NK-92 treated with Interleukin-12 subunit alpha and Interleukin-12 subunit beta, amount 100 ng/mL, for 24 hours (cell line): ENCODE results near the gene UCKL1.
A peak's percentile ranks its signal among the peaks of the same experiment; 100 is the strongest.

Source experiments
- DNase-seq: peaks from one replicate; lab custom pipeline; 2025; lab: John Stamatoyannopoulos, UW

Gene UCKL1

DNA sequence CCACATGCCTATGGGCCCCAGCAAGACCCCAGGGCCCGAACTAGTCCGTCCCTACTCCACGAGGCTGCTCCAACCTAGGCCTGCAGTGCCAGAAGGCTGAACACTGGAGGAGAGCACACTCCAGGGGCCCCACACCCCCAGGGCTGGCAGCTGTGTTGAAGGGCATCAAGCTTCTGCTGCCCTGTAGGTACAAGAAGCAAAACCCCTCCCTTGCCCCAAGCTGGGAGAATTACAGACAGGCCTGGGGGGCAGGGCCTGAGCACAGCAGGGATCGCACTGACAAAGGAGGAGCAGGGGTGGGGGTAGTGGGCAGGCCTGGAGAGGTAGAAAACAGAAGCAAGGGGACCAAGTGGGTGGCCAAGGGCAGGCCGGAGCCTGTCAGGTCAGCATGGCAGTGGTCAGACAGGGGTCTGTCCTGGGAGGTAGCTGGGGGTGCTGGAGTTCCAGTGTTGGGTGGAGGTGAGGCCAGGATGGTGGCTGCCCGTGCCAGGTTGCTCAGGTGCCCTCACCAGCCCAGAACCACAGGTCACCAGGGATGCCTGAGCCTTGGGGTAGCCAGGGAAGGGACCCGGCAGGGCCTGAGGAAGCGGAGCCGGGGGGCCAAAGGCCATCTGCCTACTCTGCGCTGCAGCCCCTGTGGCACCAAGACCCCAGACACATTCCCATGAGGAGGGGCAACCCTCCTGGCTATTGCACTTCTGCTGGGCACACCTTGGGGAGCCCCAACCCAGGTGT is 2.9 kb upstream of the UCKL1 start:
- no peak for DNase-seq

DNA sequence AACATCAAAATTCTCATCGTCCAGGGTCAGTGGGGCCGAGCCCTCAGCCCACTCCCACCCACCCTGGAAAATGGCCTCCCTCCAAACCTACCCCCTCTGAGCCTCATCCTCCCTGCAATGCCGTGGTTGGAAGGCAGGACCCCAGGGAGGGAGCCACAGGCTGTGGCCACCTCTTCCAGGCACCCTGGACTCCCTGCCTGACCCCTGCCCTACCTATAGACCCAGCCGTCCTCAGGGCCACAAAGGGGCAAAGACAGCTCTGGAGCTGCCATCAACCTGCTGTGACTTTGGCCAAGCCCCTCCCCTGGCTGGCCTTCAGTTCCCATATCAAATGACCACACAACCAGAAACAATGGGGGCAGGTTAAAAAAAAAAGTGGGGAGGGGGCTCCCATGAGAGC is 2.3 kb upstream of the UCKL1 start:
- no peak for DNase-seq

DNA sequence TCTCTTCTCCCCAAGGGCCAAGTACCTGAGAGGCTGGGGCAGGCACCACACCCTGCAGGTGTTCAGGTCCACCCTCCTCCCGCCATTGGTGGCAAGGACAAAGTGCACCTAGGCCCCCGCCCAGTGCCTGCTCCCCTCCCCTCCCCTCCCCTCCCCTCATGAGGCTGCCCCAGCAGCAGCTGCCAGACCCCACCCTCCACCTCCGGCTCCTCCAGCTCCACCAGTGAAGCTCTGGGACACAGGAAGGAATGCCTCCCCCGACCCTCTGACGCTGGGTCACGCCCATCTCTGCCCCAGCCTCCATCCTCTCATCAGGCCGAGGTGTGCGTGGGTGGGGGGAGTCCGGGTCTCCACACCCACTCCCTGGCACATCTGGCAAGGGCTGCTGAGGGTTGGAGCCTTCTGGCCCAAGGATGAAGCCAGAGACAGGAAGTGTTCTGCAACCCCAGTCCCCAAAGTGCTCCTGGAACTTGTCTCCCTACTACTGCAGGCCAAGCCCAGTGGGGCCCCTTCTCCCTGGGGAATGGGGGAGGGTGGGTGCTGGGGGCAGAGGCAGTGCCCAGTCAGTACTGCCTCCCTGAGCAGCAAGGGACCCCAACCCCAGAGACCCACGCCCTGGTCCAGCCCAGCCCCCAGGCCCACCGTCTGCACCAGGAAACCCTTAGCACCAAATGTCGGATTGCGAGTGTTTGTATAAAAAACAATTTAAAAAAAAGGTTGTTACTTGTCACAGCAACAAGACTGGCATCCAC is 1.6 kb upstream of the UCKL1 start:
- no peak for DNase-seq

DNA sequence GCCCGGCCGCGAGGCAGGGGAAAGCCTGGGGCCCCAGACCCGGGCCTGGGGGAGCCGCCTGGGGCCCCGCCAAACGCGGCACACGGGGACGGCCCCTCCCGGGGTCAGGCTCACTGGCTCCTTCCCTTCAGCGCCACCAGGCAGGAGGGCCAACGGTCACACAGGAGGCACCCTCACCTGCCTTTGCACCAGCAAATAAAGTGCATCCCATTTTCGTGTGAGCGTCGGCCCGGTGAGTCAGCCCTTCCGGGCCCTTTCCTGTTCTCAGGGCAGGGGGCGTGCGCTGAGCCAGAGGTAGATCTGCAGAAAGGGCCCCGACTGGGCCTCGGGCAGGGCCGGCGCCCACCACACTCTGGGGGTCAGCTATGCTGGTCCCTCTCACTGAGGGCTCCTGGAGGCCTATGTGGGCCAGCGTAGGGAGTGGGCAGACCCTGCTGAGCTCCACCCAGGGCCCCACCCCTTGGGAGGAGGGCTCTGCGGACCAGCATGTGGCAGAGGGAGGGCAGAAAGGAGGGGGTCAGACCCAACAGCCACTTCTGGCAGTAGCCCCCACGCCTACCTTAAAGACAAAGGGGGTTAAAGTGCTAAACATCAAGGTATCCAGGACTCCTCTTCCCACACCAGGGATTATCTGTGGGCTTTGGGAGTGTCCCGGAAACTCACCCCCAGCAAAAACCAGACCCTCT is 931 bp upstream of the UCKL1 start:
- DNase-seq, result peak; percentile 45

DNA sequence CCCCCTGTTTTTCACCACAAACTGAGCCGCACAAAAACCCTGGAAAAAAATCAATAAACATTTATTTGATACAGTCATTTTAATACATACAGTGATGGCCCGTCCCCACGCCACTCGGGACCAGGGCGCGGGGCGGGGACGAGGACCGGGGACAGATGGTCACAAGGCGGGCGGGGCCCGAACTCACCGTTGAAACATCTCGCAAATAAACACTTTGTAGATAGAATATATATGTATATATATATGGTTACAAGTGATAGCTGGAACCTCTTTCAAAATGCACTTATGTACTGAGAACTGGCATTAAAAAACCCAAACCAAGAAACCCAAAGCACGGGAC is 418 bp upstream of the UCKL1 start:
- DNase-seq, result no peak

DNA sequence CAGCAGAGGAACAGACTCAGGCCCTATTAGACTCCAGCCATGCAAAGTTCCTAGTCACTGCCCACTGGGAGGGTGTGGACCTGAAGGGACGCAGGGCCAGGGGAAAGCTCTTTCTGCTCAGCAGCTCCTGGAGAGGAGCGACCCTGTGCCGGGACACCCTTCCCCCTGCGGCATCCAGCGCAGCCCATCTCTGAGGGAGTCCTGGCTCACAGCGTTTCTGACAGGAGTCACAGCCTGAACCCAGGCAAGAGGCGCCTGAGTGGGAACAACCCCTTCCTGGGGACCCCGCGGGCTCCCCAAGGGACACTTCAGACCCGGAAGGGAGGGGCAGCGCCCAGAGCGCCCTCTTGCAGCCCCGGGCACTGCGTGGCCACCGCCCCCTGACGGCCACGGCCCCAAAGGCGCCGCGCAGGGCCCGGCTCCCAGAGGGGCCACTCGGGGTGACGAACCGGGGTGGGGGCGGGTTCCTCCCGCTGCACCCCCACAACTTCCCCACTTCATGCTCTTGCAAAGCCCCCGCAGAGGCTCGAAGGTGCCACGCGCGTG is 862 bp downstream of the UCKL1 start:
- no peak for DNase-seq

DNA sequence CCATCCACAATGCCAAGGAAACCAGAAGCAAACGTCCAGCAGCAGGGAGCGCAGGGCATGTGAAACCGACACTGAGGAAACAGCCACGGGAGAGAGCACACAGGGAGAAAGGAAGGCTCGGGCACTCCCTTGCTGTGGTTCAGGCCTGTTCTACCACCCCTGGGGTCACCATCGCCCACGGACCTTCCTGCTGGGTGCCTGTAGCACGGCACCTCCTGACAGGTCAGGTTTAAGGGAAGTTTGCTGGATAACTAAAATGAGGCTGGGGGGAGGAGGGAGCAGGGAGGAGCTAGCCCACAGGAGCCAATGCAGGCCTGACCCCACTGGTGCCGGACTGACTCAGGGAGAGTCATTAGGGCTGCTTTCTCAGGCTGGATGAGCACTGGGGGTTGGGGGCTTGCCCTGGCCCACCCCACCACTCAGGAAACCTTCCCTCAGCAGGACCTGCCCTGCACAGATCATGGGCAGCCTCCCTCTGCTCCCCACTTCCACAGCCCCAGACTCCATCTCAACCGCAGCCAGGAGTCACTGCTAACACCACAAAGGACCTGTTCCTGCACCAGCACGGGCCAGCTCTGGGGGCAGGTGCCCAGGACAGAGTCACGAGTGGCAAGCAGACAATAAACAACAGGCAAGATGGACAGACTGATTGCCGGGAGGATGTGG is 2.3 kb downstream of the UCKL1 start:
- no peak for DNase-seq

DNA sequence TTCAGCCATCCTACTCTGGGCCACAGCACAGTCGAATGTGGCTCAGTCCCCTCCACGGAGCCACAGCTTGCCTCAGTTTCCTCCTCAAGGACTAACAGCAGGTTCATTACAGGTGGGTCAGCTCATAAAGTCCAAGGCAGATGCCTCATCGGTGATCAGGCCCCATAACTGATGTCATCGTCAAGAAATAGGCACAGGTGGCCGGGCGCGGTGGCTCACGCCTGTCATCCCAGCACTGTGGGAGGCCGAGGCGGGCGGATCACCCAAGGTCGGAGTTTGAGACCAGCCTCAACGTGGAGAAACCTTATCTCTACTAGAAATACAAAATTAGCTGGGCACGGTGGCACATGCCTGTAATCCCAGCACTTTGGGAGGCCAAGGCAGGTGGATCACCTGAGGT is 3.4 kb downstream of the UCKL1 start:
- no peak for DNase-seq

DNA sequence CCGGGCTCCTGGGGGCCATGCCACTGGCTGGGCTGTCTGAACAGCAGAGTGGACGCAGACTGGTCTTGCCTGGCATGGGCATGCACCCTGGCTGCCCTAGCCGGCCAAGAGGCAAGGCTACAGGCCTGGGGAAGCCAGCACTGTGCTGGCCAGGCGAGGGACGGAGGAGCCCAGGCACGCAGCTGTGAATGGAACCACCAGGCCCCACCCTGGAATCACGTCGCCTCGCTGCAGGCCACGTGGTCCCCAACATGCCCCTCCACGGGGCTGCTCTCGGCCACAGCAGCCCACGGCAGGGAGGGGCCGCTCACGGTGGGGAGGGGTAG is 4.0 kb downstream of the UCKL1 start:
- DNase-seq, result no peak

DNA sequence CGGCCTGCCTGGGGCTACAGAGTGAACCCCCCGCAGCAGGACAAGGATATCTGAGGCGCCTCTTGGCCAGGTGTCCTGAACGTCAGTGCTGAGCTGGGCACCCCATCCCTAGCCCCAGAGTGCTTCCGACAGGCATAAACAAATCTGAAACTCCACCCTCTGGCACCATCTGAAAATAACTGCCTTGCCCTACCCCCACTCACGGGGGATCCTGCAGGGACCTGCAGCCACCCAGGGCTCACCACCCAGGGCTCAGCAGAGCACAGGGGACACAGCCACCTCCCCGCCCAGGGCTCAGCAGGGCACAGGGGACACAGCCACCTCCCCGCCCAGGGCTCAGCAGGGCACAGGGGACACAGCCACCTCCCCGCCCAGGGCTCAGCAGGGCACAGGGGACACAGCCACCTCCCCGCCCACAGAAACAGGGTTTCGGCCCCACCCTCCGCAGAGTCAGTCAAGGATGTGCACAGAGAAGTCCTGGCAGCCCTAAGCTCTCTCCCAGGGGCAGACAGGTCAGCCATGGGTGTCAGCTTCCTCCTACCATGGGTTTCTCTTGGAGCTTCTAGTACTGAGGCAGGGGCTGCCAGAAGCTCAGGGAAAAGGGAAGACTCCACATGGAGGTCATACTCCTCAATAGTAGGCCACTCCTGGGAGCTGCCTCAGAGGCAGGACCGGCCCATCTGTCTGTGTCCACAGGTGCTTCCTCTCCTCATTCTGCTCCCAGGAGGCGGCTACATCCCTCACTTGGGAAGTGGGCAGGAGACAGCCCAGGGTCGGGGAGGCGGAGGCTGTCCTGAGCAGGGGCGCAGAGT is 4.6 kb downstream of the UCKL1 start:
- DNase-seq, result no peak

DNA sequence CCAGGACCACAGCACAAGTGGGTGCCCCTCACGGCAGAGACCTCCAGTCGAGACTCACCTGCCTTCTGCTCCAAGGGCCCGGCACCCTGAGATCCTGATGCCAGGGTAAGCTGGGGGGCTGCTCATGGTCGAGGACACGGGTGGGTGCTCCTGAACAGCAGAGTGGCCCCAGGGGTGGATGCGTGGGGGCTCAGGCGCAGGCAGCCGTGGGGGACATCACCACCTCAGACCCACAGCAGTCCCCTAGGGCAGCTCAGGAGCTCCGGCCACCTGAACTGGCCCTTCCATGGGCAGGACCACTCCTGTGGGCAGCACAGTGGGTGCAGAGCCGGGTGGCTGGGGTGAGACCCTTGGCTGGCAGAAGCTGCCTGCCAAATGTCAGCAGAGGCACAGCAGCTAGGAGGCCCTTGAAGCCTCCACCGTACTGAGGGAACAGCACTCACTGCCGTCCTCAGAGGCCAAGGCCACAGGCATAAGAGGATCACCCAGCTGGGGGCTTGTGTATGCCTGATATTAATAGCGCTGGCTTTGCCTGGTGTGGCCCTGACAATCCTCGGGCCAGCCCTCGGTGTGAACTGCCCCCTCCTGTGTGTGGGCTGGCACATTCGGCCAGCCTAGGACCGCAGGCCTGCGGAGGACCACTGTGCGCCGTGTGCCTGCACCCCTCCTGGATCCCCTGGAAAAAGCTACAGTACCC is 5.4 kb downstream of the UCKL1 start:
- DNase-seq, result no peak

DNA sequence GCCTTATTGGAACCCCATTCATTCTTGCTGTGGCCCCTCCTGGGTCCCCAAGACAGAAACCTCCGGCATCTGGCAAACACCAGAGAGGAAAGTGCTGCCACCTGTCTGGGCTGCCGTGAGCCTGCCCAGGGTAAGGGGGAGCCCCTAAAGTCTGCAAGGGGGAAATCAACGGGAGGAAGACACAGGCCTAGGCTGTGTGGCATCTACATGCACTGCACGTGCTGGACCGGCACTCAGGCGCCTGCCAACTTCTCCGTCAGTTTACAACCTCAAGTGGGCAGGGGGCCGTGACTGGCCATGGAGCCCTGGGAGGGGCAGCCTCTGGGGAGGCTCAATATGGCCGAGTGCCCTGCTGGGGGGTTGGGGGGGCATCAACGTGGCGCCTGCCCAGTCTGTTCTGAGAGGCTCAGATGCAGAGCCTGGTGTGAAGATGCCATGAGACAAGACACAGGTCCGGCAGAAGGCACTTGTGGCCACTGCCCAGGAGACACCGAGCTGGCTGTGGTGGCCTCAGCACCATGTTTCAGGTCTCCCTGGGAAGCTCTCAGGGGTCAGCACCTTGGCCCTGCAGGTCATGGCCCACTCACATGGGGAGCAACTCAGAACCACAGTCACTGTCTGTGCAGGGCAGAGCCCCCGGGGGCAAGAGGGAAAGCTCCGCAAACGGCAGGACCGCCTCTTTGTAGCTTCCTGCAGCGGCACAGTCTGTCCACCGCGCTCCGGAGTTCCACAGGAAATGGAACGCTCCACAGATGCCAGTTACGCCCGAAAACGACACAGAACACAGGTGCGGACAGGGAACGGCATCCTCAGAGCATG is 8.4 kb downstream of the UCKL1 start:
- no peak for DNase-seq

DNA sequence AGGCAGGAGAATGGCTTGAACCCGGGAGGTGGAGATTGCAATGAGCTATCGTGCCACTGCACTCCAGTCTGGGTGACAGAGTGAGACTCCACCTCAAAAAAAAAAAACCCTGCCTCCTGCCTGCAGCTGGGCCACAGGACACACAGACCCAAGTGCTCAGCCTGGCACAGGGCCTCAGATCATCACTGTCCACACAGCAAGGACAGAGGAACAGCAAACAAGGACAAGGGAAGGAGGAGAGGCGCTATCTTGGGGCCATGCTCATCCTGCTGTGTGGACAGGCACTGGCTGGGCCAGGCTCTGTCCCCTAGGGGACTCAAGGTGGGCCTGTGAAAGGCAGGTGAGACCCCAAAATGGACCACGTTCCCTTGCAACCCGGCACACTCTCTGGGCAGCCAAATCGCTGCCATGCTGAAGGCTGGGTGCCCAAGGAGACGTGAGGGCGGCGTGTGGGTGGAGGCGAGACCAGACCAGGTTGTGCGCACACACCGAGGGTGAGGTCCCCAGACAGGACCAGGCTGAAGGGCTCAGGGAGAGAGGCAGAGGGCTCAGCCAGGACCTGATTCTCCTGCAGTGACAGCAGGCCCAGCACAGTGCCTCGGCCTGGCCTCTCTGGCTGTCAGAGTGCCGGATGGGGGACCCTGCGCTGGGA is 9.1 kb downstream of the UCKL1 start:
- DNase-seq, result no peak

DNA sequence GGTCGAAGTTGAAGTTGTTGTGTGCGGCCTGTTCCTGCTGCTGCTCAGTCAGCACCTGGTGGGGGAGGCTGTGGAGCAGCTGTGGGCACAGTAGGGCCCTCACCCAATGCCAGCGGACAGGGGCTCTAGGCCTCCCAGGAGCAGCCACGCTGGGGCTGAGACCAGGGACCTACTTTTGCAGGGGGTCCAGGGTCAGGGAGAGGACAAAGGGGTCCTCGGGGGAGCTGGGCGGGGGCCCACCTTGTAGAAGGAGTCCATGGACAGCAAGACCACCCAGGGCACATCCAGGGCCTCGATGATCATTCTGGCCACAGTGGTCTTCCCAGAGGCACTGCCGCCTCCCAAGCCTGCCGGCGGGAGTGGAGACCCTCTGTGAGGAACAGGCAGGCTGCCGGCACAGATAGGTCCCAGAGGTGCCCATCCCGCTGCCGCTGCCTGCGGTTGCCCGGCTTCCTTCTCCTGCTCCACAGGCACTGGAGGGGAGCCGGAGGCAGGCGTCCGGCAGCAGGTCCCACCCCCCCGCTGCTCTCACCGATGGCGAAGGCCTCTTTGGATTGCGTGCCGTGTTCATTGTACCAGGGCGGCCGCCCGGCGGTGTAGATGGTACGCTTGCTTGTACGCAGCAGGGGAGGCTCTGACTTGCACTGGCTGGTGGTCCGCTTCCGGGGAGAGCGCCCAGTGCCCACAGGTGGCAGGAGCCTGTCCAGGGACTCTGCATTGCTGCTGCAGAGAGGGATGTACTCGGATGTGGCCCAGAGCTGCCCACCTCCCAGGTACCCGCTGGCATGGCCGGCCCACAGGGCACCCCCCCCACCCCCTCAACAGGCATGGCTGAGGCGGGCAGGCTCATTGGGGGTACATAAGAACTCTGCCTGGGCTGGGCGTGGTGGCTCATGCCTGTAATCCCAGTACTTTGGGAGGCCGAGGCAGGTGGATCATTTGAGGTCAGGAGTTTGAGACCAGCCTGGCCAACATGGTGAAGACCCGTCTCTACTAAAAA is 10.0 kb downstream of the UCKL1 start:
- no peak for DNase-seq

DNA sequence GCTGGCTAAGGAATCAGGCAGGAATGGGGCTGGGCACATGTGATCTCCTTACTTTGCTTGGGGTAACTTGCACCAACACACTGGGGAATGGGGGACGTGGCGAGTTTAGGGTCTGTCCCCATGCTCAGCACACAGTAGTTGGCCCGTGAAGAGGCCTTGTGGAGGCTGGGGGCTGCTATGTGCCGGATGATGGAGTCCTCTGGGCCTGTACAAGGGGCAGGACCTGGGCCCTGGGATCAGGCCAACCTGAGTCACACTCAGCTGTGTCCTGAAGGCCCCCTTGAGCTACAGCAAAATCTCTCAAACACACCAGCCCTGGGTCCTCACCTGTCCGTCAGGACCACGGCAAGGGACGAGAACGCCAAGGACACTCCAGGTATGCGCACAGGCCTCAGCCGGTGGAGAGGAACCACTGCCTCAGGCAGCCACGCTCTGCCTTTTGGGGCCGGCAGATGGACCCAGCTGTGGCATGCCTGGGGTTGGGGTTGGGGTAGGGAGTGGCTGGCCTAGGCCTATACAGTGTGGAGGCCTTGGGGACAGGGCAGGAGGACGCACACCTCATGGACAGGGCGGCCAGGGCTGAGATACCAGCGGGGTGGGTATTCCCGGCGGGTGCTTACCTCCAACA is 11.1 kb downstream of the UCKL1 start:
- no peak for DNase-seq

DNA sequence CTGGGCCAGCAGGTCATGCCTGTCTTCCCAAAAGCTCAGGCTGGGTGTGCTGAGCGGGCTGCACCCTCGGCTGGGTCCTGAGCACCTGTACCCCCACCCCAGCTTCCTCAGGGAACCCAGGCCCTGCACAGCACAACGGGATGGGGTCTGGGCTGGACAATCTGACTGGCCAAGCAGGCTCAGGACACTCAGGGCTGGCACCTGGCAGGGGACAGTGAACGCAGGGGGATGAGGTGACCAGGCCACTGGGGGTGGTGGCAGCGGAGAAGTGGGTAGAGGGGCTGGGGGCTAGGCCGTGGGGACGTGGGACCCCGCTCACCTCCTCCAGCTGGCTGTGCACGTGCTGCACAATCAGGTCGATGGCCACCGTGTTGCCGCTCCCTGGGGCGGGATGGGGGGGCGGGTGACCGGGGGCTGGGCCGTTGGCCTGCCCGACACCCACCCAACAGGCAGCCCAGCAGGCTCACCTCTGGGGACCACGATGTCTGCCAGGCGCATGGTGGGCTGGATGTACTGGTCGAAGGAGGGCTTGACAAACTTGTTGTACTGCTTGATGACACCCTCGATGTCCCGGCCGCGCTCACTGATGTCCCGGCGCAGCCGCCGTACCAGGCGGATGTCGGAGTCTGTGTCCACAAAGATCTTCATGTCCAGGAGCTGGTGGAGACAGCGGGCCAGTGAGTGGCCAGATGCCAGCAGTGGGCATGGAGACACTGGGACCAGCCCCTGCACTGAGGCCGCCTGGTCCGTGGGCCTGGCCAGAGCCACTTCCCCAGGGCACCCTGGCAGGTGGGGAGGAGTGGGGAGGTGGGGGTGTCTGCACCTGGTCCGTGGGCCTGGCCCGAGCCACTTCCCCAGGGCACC is 11.9 kb downstream of the UCKL1 start:
- no peak for DNase-seq

DNA sequence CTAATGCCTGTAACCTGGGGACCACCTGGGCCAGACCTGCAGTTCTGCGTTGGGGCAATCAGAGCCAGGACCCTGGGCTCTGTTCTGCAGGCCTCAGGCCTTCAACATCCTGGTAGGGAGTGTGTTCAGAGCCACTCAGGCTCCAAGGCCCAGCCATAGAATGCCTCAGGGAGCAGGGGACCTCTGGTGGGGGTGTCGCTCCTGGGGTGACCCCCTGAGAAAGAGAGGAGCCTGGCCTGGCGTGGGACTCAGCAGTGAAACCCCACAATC is 12.5 kb downstream of the UCKL1 start:
- DNase-seq, result no peak
